Measurements from ENCODE around the gene TMEM253.

Gene TMEM253

DNA sequence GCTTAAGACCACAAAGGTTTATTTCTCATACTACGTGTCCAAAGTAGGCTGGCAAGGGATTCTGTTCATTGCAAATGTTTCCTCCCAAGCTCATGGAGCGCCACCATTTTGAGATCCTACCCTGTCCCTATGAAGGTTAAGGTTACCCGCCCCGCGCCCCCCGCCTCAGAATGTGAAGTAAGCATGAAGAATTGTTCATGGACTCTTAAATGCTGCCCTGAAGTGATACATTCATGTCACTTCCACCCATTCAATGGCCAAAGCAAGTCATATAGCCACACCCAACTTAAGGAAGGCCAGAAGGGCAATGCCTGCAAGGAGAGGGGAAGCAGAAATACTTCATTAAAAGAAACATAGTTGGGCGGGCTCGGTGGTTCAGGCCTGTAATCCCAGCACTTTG, 4.2 kb downstream of the TMEM253 start:
- no peak for DNase-seq (ENCODE audit: low spot score)

GRCh38 chr14:21106176-21106497, 5.3 kb downstream of the TMEM253 start:
- DNase-seq (ENCODE audit: low spot score), result no peak

GRCh38 chr14:21106498-21107282, 5.8 kb downstream of the TMEM253 start:
- DNase-seq (ENCODE audit: low spot score), result peak; percentile 74

- no peak for DNase-seq (ENCODE audit: low spot score)
These were observed 6.5 kb downstream of the TMEM253 start for GRCh38 chr14:21107283-21107800.

DNA sequence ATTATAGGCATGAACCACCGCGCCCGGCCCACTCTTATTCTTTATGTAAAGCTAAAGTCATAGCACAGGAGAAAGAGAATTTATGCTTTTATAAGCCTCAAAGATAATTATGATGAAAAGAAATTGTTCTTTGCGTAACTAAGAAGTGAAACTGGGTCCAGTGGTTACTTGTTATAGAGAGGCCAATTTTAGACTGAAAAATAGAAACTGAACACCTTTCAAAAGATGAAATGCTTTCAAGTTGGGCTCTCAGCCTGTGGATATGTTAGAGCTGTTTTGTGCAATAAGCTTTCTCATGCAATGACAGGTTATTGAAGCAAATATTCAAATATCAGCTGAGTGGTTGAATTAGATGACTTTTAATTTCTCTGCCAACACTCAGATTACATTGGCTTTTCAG, 7.9 kb downstream of the TMEM253 start:
- no peak for DNase-seq (ENCODE audit: low spot score)

- no peak for DNase-seq (ENCODE audit: low spot score)
These were observed 8.7 kb downstream of the TMEM253 start for GRCh38 chr14:21109377-21110138.

DNA sequence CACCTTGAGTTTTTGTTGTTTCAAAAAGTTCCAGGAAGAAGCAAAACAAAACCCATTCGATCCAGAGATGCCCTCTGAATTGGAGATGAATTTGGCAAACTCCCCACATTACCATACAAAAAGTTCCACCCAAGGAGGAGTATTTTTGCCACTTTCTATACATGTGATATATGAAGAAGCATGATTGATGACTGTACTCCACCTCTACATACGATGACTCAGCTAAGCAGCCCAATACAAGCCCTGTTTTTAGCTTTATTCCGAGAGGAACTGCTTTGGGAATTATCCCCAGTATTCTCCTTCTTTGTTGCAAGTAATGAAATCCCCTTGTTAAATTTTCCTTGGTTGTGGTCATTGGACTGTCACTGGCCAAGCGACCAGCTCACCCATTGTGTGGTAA, 11.4 kb downstream of the TMEM253 start:
- no peak for DNase-seq (ENCODE audit: low spot score)

DNA sequence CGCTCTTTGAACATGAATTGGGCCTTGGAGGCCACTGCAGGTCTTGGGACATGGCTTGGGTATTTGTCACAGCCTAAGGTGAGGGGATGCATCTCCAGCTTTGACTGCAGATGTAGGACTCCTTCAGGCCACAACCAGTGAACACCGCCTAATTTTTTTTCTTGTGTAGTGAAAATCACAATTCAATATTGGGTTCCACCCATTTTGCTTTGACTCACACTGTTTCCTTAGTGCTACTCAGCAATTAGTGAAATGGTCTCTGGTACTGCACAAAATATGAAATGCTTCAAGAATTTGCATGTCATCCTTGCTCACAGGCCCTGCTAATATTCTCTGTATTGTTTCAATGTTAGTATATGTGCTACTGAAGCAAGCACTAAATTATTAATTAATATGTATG, 12.5 kb downstream of the TMEM253 start:
- DNase-seq (ENCODE audit: low spot score), result no peak

DNA sequence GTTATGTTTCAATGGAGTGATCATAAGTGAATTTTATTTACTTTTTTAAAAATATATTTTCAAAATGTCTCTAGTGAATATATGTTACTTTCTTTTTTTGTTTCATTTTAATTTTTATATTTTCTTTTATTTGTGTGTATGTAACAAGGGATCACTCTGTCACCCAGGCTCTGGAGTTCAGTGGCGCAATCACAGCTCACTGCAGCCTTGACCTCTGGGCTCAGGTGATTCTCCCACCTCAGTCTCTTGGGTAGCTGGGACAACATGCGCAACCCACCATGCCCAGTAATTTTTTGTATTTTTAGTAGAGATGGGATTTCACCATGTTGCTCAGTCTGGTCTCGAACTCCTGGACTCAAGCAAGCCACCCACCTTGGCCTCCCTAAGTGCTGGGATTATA, 18.1 kb downstream of the TMEM253 start:
- DNase-seq (ENCODE audit: low spot score), result no peak

GRCh38 chr14:21120686-21121085, 19.8 kb downstream of the TMEM253 start:
- DNase-seq (ENCODE audit: low spot score), result no peak

- no peak for DNase-seq (ENCODE audit: low spot score)
These were observed 20.3 kb downstream of the TMEM253 start for GRCh38 chr14:21121122-21121521.

DNA sequence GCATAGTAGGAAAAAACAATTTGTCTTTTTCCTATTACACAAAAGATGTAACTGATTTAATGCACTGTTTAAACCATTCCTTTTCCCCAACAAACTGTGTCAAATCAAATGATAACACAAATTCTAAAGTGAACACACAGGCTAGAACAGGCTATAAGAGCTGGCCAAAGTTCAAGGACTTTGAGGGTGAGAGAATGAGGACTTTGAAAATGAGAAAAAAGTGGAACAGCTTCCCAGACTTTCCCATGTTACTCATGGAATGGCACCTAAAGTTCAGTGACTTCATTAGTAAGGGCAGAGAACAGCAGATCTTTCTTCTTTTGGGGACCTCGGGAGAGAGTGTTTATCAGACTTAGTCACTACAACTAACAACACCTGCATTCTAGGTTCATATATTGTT, 22.6 kb downstream of the TMEM253 start:
- DNase-seq (ENCODE audit: low spot score), result no peak

DNA sequence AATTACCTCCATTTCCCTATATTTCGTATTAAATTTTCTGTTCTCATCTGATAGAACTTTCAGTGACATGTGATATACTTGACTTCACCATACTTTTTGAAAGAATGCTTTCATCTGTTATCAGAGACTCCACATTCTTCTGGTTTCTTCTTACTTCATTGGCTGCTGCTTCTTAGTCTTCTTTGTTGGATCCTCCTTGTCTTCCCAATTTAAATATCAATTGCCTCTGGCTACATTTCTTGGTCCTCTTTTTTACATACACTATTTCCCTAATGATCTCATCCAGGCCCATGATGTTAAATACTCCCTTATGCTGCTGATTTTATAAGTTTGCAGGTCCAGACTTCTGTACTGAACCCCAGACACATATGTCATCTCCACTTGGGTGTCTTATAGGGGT, 33.0 kb downstream of the TMEM253 start:
- peak; percentile 10 for DNase-seq (ENCODE audit: low spot score)

DNA sequence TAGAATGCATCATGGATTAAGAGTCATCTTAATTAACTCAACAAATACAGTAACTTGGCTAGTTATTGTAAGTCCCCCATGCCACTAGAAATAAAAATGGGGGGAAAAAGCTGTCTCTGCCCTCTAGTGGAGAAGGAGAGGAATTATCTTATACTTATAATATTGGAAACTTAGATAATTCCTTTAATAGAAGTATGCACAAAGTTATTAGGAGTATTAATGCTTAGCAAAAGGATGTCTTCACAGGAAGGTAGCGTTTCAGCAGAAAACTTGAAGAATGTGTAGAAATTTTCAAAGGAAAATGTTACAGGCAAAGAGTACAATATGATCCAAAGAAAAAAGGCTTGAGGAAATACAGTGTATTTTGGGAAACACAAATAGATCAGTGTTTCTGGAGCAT, 35.2 kb downstream of the TMEM253 start:
- peak; percentile 49 for DNase-seq (ENCODE audit: low spot score)

DNA sequence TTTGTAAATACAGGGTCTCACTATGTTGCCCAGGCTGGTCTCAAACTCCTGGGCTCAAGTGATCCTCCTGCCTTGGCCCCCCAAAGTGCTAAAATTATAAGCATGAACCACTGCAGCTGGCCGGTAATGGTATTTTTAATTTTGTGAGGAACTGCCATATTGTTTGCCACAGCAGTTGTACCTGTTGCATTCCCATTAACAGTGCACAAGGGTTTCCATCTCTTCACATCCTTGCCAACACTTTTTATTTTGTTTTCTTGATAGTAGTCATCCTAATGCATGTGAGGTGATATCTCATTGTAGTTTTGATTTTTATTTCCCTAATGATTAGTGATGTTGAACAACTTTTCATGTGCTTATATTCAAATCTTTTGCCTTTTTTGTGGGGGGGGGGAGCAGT, 41.5 kb downstream of the TMEM253 start:
- no peak for DNase-seq (ENCODE audit: low spot score)

DNA sequence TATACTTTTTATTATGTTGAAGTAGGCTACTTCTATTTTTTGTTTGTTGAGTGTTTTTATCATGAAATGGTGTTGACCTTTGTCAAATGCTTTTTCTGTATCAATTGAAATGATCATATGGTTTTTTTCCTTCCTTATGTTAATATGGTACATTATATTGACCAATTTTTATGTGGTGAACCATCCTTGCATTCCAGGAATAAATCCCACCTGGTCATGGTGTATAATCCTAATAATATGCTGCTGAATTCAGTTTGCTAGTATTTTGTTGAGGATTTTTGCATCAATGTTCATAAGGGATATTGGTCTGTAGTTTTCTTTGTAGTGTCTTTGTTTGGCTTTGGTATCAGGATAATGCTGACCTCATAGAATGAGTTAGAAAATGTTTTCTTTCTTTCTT, 44.6 kb downstream of the TMEM253 start:
- DNase-seq (ENCODE audit: low spot score), result no peak

DNA sequence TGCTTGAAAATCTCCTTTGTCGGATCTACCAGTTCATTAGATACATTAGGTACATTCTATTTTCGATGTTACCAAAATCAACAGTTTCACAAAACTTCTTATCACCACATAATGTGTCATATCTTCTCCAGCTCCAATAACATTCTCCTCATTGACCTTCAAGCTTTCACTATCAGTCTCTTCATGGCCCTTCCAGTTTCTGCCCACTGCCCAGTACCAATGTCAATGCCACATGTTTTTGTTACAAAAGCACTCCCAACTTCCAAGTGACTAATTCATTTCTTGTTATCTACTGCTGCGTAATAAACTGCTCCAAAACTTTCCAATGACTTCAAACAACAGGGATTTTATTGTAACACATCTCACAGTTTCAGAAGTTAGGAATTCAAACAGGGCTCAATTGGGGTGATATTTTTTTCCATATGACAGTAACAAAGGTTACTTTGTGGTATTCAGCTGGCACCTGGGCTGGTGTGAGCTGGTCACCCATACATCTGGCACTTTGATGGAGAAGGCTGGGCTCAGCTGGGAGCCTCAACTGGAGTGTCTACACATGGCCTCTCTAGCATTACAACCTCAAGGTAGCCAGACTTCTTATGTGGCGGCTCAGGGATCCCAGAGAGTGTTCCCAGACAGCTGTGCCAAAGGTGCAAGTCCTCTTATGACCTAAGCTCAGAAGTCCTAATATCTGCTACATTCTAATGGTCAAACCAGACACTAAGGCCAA, 48.9 kb downstream of the TMEM253 start:
- DNase-seq (ENCODE audit: low spot score), result no peak
